NCI-H2196 treated with DMSO at 0.1 percent for 48 hours (cell line): ENCODE results near the gene ABHD16A.
A peak's percentile ranks its signal among the peaks of the same experiment; 100 is the strongest.

Experiments
- DNase-seq: peaks from one replicate; lab custom pipeline; 2025; ENCODE audit not compliant: unreplicated experiment; lab: John Stamatoyannopoulos, UW

Gene ABHD16A

DNA sequence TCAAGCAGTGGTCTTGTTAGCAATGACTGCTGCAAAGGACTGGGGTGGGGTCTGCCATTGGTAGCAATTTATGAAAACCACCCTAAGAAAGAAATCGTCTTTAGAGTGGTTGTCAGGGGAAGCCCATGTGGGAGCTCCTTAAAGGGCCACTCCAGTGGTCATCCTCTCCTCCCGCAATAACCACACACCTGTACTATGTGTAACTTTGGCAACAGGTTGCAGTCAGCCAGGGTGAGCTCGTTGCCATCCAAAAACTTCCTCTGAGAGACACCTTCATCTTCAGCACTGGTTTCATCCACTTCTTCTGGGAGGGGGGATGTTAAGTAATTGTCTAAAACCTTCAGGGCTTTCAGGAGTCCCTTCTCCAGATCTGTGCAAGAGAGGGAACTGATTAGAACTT is 28.9 kb upstream of the ABHD16A start:
- DNase-seq = no peak

GRCh38 chr6:31730631-31731086 is 27.5 kb upstream of the ABHD16A start:
- DNase-seq = no peak

- peak; percentile 50 for DNase-seq
Observed at GRCh38 chr6:31729979-31730630, 27.0 kb upstream of the ABHD16A start.

GRCh38 chr6:31729515-31729978 is 26.4 kb upstream of the ABHD16A start:
- peak; percentile 70 for DNase-seq

GRCh38 chr6:31728767-31729514 is 25.8 kb upstream of the ABHD16A start, which contains the start of gene DDAH2:
Gene DDAH2 (minus strand): TSS chr6:31729299. CDS start chr6:31729161, 138 bp downstream.
- no peak for DNase-seq

DNA sequence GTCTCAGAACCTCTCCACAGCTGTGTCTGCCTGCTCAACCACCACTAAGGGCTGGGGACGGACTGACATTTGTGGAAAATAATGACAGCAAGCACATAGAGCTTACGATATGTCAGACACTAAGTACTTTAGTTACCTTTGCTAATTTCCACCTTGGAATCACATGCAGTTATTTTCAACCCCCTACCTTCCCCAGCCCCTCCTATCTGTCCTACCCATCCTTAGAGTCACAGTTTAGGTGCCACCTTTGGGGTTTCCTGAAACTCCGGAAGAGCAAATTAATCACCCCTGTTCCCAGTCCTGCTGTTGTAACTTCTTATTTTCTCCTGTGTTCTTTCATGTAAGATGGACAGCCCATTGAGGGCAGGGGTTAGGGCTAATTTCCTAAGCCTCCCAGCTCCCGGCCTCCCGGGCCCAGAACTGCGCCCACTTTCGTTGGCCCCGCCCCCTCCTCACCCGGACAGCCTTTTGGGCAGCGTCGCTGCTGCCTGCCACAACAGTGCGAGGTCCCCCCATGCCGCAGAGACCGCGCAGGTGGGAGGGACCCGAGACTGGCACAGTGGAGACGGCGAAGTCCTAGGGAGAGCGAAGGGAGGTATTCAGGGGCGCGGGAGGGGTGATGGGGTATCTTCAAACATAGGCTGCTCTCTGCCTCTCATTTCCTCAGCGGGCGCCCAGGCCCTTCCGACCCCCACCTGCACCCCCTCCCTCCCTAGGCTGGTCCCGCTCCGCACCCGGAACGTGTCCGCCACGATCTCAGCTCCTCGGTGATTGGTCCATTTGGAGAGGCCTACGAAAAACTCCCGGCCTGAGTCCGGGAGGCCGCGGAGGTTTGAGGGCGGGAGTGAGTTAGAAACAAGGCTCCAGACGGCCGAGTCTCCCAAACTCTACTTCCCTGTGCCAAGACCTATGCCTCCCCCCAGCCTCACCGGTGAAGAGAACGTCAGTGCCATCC is 24.9 kb upstream of the ABHD16A start:
- no peak for DNase-seq

- DNase-seq = no peak
Observed at GRCh38 chr6:31727034-31727716, 24.1 kb upstream of the ABHD16A start.

DNA sequence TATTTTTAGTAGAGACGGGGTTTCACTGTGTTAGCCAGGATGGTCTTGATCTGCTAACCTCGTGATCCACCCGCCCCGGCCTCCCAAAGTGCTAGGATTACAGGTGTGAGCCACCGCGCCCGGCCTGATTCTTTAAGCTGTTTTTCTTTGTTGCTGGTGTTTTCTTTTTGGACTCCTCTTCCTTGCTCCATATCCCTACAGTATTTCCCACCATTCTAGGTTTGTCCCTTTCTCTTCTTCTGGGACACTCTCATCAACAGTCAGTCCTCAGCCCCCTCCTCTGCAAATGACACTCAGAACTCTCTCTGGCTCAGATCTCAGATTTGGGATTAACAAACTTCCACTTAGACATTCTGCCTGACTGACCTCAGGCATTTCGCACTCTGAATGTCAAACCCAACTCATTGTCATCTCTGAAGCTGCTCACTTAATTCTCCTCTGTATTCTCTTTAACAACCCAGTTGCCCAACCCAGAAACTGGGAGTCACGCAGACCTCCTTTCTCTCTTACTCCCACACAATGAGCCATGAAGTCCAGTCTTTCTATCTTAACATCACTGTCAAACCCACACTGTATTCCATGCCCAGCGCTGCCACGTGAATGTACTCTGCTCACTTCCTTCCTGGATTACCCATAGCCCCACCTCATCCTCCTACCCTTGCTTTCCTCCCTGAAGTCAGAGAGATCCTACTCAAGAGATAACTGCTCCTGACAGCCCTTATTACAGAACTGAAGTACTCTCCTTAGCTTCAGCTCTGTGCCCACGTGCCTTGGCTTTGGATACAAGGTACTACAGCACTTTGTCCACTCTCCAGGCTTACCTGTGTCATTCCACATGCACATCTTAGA is 22.6 kb upstream of the ABHD16A start:
- no peak for DNase-seq

DNA sequence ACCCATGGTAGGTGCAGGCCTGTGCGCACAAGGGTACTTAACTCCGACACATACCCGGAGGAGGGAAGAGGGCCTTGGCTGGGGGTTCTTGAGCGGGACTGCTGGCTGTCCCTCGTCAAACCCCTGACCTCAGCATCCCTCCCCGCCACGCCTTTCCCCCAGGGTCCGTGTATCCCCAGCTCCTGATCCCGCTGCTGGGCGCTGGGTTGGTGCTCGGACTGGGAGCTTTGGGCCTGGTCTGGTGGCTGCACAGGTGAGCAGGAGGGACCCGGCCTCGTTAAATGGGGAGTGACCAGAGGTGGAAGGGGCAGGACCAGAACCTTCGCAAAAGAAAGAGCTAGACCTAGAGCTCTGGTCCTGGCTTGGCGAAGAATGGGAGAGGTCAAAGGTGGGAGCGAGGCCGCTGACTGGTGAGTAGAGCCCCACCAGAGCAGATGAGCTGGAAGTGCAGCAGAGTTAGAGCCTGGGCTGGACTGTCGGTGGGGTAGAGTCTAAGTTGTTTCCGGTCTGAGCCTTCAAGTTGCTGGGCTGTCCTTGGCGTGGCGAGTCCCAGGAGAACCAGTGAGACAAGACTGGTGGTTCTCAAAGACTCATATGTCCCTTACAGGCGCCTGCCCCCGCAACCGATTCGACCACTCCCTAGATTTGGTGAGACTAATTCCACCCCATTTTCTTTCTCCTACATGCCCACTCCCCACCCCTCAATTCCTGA is 21.0 kb upstream of the ABHD16A start:
- no peak for DNase-seq

DNA sequence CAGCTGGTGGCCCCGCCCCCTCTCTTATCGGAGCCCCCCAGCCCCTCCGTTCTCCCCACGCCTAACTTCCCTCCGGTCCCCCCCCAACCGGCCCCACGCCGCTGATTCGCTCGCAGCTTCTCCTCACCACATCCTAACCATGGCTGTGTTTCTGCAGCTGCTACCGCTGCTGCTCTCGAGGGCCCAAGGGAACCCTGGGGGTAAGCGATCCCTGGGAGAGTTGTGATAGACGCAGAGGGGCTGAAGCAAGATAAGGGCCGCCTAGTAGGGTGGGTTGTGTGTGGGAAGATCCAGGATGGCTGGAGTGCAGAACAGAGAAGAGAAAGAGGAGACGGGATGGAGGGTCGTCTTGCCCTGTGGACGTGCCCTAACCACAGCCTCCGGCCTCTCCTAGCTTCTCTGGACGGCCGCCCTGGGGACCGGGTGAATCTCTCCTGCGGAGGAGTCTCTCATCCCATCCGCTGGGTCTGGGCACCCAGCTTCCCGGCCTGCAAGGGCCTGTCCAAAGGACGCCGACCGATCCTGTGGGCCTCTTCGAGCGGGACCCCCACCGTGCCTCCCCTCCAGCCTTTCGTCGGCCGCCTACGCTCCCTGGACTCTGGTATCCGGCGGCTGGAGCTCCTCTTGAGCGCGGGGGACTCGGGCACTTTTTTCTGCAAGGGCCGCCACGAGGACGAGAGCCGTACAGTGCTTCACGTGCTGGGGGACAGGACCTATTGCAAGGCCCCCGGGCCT is 20.3 kb upstream of the ABHD16A start, which contains the start of gene MPIG6B:
TSS of gene MPIG6B (plus strand) at position 129 of the 735 bp plus-strand sequence. CDS start at position 140, 11 bp downstream.
- DNase-seq = no peak

- no peak for DNase-seq
Observed at GRCh38 chr6:31722173-31722572, 19.0 kb upstream of the ABHD16A start.

- DNase-seq = no peak
Observed at GRCh38 chr6:31721351-31722020, 18.4 kb upstream of the ABHD16A start, which contains the start of gene LY6G6C. Gene LY6G6C (minus strand): TSS chr6:31721746. CDS start chr6:31721679, 67 bp downstream.

DNA sequence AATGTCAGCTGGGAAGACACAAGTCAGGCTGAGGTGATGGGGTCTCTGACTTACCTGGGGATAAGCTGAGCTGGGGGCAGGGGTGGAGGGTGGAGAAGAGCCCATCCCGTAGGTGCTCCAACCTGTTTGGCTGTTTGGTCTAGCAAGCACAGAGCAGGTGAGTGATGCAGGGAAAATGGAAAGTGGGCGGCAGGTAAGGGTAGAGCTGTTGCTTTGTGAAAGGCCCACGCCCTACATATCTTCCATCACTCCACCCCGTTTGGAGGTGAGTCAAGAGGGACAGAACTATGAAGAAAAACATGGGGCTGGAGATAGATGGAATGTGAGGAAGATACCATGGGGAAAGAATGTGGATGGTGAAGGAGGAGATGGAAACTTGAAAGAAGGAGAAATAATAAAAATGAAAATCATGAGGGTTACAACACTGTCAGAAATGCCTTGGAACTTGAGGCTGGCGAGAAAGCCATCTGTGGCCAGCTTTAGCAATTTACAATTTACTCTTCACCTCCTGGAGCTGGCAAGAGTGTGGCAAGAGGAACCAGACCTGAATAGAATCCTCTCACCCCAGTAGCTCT is 17.2 kb upstream of the ABHD16A start:
- no peak for DNase-seq

DNA sequence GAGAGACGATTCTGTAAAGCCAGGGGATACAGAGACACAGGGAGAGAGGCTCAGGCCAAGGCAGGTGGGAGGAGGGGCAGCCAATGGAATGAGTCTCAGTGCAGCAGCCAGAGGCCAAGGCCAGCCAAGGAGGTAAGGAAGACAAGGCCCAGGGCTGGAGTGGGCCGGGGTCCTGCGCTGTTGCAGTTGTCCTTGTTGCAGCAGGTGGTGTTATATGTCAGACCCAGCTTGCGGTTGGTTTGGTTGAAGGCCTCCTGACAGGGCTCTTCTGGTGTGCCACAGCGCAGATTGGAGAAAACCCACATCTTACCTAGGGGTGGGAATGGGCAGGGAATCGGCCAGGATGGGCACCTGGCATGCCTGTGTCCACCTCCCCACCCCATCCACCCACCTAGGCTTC is 15.9 kb upstream of the ABHD16A start:
- DNase-seq = no peak

DNA sequence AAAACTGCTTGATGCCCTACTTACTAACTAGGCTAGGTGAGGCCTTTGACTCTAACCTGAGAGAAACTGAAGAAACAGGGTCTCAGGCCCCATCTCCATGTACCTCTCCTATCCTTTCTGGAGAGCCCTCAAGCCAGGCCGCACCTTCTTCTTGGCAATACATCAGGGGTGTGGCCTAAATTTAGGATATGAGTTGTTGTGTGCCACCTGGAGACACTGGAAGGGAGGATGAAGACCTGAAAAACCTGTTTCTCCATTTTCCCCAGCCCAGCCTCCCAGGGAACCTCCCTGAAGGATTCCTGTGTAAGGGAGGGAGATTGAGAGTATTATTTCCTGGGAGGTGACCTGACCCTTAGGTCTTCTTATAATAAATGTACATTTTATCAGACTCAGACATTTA is 15.1 kb upstream of the ABHD16A start:
- peak; percentile 34 for DNase-seq

DNA sequence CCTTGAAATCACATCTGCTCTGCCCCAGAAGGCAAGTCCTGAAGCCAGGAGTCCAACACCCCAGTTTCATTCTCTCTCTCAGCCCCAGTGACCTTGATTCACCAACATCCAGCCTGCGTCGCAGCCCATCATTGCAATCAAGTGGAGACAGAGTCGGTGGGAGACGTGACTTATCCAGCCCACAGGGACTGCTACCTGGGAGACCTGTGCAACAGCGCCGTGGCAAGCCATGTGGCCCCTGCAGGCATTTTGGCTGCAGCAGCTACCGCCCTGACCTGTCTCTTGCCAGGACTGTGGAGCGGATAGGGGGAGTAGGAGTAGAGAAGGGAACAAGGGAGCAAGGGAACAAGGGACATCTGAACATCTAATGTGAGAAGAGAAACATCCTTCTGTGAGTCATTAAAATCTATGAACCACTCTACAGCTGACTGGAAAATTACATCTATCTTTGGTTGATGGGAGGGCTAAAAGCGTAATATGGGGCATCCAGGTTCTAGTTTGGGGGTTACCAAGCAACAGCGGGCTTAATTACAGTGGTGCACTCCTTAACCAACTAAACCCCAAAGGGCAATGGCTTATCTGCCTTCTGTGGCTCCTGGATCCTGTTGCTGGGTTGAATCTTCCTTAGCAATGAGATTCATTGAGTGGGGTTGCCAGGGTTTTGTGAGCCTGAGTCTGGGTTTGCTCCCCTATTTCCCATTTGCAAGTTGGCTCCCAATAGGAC is 14.5 kb upstream of the ABHD16A start:
- DNase-seq = no peak
